Measurements from ENCODE around the gene VPS36.
A peak's percentile ranks its signal among the peaks of the same experiment; 100 is the strongest.
"Not testable (repeated sequence)": the region's sequence is repeated elsewhere in the genome, so short reads cannot be mapped to it uniquely, and the experiment has no call there.

VPS36 gene

GRCh38 chr13:52450012-52450792 lies at the start of gene VPS36:
VPS36 (minus strand) TSS chr13:52450634; CDS start chr13:52450594, 40 bp downstream.
- DNase-seq (ENCODE audit: low spot score): peak; percentile 96

GRCh38 chr13:52497979-52498378 lies 47.5 kb upstream of the VPS36 start:
- not testable (repeated sequence) for DNase-seq (ENCODE audit: low spot score)

GRCh38 chr13:52494241-52494640 lies 43.8 kb upstream of the VPS36 start:
- DNase-seq (ENCODE audit: low spot score): not testable (repeated sequence)

GRCh38 chr13:52491015-52491414 lies 40.6 kb upstream of the VPS36 start:
- not testable (repeated sequence) for DNase-seq (ENCODE audit: low spot score)

GRCh38 chr13:52488763-52489162 lies 38.3 kb upstream of the VPS36 start:
- DNase-seq (ENCODE audit: low spot score): not testable (repeated sequence)

- not testable (repeated sequence) for DNase-seq (ENCODE audit: low spot score)
Measured at GRCh38 chr13:52487078-52487477, 36.6 kb upstream of the VPS36 start.

GRCh38 chr13:52480677-52481428 lies 30.4 kb upstream of the VPS36 start:
- not testable (repeated sequence) for DNase-seq (ENCODE audit: low spot score)

GRCh38 chr13:52468487-52468886 lies 18.1 kb upstream of the VPS36 start:
- DNase-seq (ENCODE audit: low spot score): not testable (repeated sequence)

- DNase-seq (ENCODE audit: low spot score): no peak
Measured at GRCh38 chr13:52463526-52463925, 13.1 kb upstream of the VPS36 start.

GRCh38 chr13:52461265-52461664 lies 10.8 kb upstream of the VPS36 start:
- DNase-seq (ENCODE audit: low spot score): no peak

- DNase-seq (ENCODE audit: low spot score): peak; percentile 44
Measured at GRCh38 chr13:52459668-52460067, 9.2 kb upstream of the VPS36 start.

GRCh38 chr13:52455677-52456041 lies 5.2 kb upstream of the VPS36 start:
- DNase-seq (ENCODE audit: low spot score): peak; percentile 83

GRCh38 chr13:52454820-52455676 lies 4.6 kb upstream of the VPS36 start, which contains the start of gene CKAP2:
CKAP2 (plus strand) TSS chr13:52455478; CDS start chr13:52455557, 79 bp downstream.
- peak; percentile 96 for DNase-seq (ENCODE audit: low spot score)

- DNase-seq (ENCODE audit: low spot score): no peak
Measured at GRCh38 chr13:52454459-52454819, 4.0 kb upstream of the VPS36 start.

GRCh38 chr13:52452470-52452869 lies 2.0 kb upstream of the VPS36 start:
- no peak for DNase-seq (ENCODE audit: low spot score)

GRCh38 chr13:52451135-52451804 lies 836 bp upstream of the VPS36 start:
- no peak for DNase-seq (ENCODE audit: low spot score)

- DNase-seq (ENCODE audit: low spot score): no peak
Measured at GRCh38 chr13:52450793-52451116, 321 bp upstream of the VPS36 start.

GRCh38 chr13:52449331-52450011 lies 963 bp downstream of the VPS36 start:
- DNase-seq (ENCODE audit: low spot score): no peak

GRCh38 chr13:52447815-52448552 lies 2.5 kb downstream of the VPS36 start:
- DNase-seq (ENCODE audit: low spot score): no peak

GRCh38 chr13:52447354-52447753 lies 3.1 kb downstream of the VPS36 start:
- DNase-seq (ENCODE audit: low spot score): no peak

- DNase-seq (ENCODE audit: low spot score): no peak
Measured at GRCh38 chr13:52446265-52446664, 4.2 kb downstream of the VPS36 start.
